AG09319 (cell line): ENCODE results near the gene KIF27.
A peak's percentile ranks its signal among the peaks of the same experiment; 100 is the strongest.

Experiments used
- DNase-seq: peaks from one replicate; pipeline ENCODE4 v3.0.0-alpha.2; 2010; ENCODE audit warnings: low read depth; ENCODE audit errors: extremely low read depth
- CTCF ChIP-seq: IDR thresholded peaks from 2 replicates; pipeline ENCODE4 v1.5.1; 2011; ENCODE audit warnings: low read depth, mild to moderate bottlenecking, inconsistent platforms, low read length, moderate library complexity

Gene KIF27

GRCh38 chr9:83937861-83938455, 16.7 kb upstream of the KIF27 start:
- TF ChIP-seq CTCF = peak; percentile 47
- no peak for DNase-seq

- TF ChIP-seq CTCF = no peak
These were observed 15.3 kb upstream of the KIF27 start for GRCh38 chr9:83936523-83936922.

GRCh38 chr9:83935276-83935935, 14.2 kb upstream of the KIF27 start:
- DNase-seq = peak; percentile 70
- no peak for TF ChIP-seq CTCF

More at GRCh38 chr9:83936523-83936922, 15.3 kb upstream of the KIF27 start:
- no peak for DNase-seq

GRCh38 chr9:83934569-83935275, 13.5 kb upstream of the KIF27 start:
- TF ChIP-seq CTCF = no peak
- DNase-seq = no peak

GRCh38 chr9:83933790-83934189, 12.6 kb upstream of the KIF27 start:
- no peak for DNase-seq
- TF ChIP-seq CTCF = no peak

GRCh38 chr9:83932851-83933250, 11.6 kb upstream of the KIF27 start:
- TF ChIP-seq CTCF = no peak
- DNase-seq = no peak

GRCh38 chr9:83932011-83932410, 10.8 kb upstream of the KIF27 start:
- TF ChIP-seq CTCF = no peak
- no peak for DNase-seq
